GM23338 (cell line): Measurements from ENCODE around the gene SV2C. TPM values are rescaled to one million over a fixed set of nuclear protein-coding genes. Genes with fewer than 3 reads are reported as not detected.

Source experiments
- ATAC-seq: fragments of 200-7000 bp; cut with Tn5 transposase; 3 replicates; pipeline ENCODE4 v1.9.1; 2020
- DNase-seq: peaks from one replicate; pipeline ENCODE4 v3.0.0-alpha.2; 2015; ENCODE audit warnings: low spot score
- H2AFZ ChIP-seq: fragments of 200-600 bp; sonication (generic); 2 replicates; pipeline ENCODE4 v1.8.0; 2016; ENCODE audit warnings: antibody characterized with exemption, mild to moderate bottlenecking, moderate library complexity
- H3F3A ChIP-seq: fragments of 200-600 bp; sonication (generic); replicated peaks from 2 replicates; pipeline ENCODE4 v1.8.0; 2017; ENCODE audit warnings: antibody characterized with exemption, mixed run types, low read depth
- H3K27ac ChIP-seq: fragments of 200-600 bp; sonication (generic); 2 replicates; pipeline ENCODE4 v1.6.1; 2016; ENCODE audit warnings: low read depth
- H3K27me3 ChIP-seq: fragments of 200-600 bp; sonication (generic); 2 replicates; pipeline ENCODE4 v1.8.0; 2016; ENCODE audit warnings: mild to moderate bottlenecking, mixed run types, moderate library complexity; ENCODE audit not compliant: insufficient read depth
- H3K36me3 ChIP-seq: fragments of 200-600 bp; sonication (generic); 2 replicates; pipeline ENCODE4 v1.8.0; 2016; ENCODE audit warnings: mild to moderate bottlenecking; ENCODE audit not compliant: insufficient read depth
- H3K4me1 ChIP-seq: fragments of 200-600 bp; sonication (generic); 2 replicates; pipeline ENCODE4 v1.8.0; 2016; ENCODE audit warnings: mild to moderate bottlenecking, moderate library complexity; ENCODE audit not compliant: insufficient read depth
- H3K4me2 ChIP-seq: fragments of 200-600 bp; sonication (generic); 2 replicates; pipeline ENCODE4 v1.7.1; 2017; ENCODE audit warnings: mixed run types
- H3K4me3 ChIP-seq: fragments of 200-600 bp; sonication (generic); 2 replicates; pipeline ENCODE4 v1.6.1; 2016; ENCODE audit warnings: mixed run types
- H3K79me2 ChIP-seq: fragments of 200-600 bp; sonication (generic); replicated peaks from 2 replicates; pipeline ENCODE4 v1.8.0; 2017; ENCODE audit warnings: mild to moderate bottlenecking; ENCODE audit not compliant: insufficient read depth
- H3K9me2 ChIP-seq: fragments of 200-600 bp; sonication (generic); 2 replicates; pipeline ENCODE4 v1.8.0; 2017; ENCODE audit not compliant: insufficient read depth
- H4K20me1 ChIP-seq: fragments of 200-600 bp; sonication (generic); replicated peaks from 2 replicates; pipeline ENCODE4 v1.8.0; 2017; ENCODE audit warnings: mild to moderate bottlenecking; ENCODE audit not compliant: insufficient read depth
- H3K27ac Mint-ChIP-seq: 2 replicates; pipeline ENCODE4 v1.8.0; 2020; ENCODE audit warnings: inconsistent platforms, mild to moderate bottlenecking, moderate library complexity, mixed read lengths
- H3K27me3 Mint-ChIP-seq: 3 replicates; pipeline ENCODE4 v1.8.0; 2022; ENCODE audit warnings: low read depth, mild to moderate bottlenecking, moderate library complexity, mixed read lengths, inconsistent platforms; ENCODE audit not compliant: insufficient read depth, poor library complexity
- H3K36me3 Mint-ChIP-seq: 3 replicates; pipeline ENCODE4 v1.8.0; 2021; ENCODE audit warnings: low read depth, mild to moderate bottlenecking, inconsistent platforms, moderate library complexity, mixed read lengths
- H3K4me1 Mint-ChIP-seq: 3 replicates; pipeline ENCODE4 v1.8.0; 2020; ENCODE audit warnings: mild to moderate bottlenecking, inconsistent platforms, mixed read lengths
- H3K4me3 Mint-ChIP-seq: 3 replicates; pipeline ENCODE4 v1.8.0; 2021; ENCODE audit warnings: moderate library complexity, mild to moderate bottlenecking, inconsistent platforms, mixed read lengths
- H3K9me3 Mint-ChIP-seq: 3 replicates; pipeline ENCODE4 v1.8.0; 2020; ENCODE audit warnings: moderate library complexity, mild to moderate bottlenecking, inconsistent platforms, mixed read lengths
- CTCF ChIP-seq, 2 experiments: fragments of 200-600 bp in 1 of 2; sonication (generic) in 1 of 2; conservative IDR thresholded peaks; 2 replicates each; pipeline versions ENCODE4 v1.5.1 to v1.6.1; 2016 to 2017; ENCODE audit warnings: antibody characterized with exemption in 2 of 2, low read depth in 2 of 2, mild to moderate bottlenecking in 2 of 2, moderate library complexity in 1 of 2
- REST ChIP-seq: IDR thresholded peaks from one replicate; pipeline ENCODE4 v1.6.1; 2018; ENCODE audit warnings: antibody characterized with exemption; ENCODE audit not compliant: unreplicated experiment
- ZNF114 ChIP-seq: fragments of 250-450 bp; sonication (Bioruptor Pico); IDR thresholded peaks from 2 replicates; pipeline ENCODE4 v1.5.0; 2020; ENCODE audit warnings: mild to moderate bottlenecking, moderate library complexity
- ZNF331 ChIP-seq: fragments of 250-450 bp; sonication (Bioruptor Pico); IDR thresholded peaks from 2 replicates; pipeline ENCODE4 v1.5.0; 2020; ENCODE audit warnings: low read depth, mild to moderate bottlenecking, moderate library complexity
- ZNF462 ChIP-seq: fragments of 250-450 bp; sonication (Bioruptor Pico); IDR thresholded peaks from 2 replicates; pipeline ENCODE4 v1.5.0; 2020; ENCODE audit warnings: mild to moderate bottlenecking, moderate library complexity
- polyA plus RNA-seq: library from polyadenylated mRNA; unstranded; fragments of >200 nt; fragmentation: Nextera tagmentation; extraction: Ambion mirVana; gene quantifications from 2 replicates; pipeline ENCODE4 v1.2.1, GENCODE V29; 2016
- total RNA-seq: library from RNA; depleted of rRNA; stranded (reverse); fragments of >200 nt; shearing (Covaris generic); gene quantifications from 2 replicates; pipeline ENCODE4 v1.2.3, GENCODE V29; 2014

SV2C gene
- total and polyA plus RNA-seq, 2 experiments from 2014 or later = 0.05 to 0.07 TPM

- TF ChIP-seq ZNF462 (CRISPR knock-in tag) = no peak
Measured at GRCh38 chr5:76290321-76290757, 207.2 kb downstream of the SV2C start (continued).

DNA sequence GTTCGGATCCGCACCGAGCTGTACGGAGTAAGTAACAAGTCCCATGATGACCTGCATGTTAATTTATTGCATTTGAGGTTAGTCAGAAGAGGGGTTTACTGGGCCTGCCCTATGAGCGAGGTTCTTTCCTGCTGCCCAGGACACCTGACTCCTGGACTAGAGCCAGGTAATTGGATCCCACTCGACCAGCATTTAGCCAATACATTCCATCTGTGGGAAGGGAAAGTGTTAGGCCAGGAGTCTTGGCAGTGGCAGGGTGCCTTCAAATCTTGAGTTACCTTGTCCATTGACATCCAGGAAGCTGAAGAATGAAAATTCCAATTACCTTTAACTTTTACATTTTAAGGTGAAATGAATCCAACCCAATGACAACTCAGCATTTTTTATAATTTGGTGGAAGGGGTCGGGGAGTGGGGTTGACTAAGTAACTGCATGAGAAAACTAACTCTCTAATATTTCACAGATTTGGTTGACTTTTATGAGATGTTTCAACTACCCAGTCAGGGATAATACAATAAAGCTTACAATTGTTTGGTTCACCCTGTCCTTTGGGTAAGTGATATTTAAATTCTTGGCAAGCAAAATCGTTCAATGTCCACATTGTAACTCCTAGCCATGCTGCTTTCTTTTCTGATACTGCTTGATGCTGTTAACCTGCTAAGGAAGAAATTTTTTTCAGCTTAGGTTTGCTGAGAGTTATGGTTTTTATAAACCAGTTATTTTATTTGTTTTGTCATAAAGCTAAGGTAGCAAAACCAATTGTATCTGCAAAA is 208.3 kb downstream of the SV2C start:
- no peaks in the 10 kb centered on the region for H4K20me1 ChIP-seq
- H3K4me3 Mint-ChIP-seq = no peak overlapping the region
- H3F3A ChIP-seq = no peaks in the 10 kb centered on the region
- H3K9me2 ChIP-seq = 0 out of 2 replicates have a peak, but pooled peaks cover 3% of the 10 kb centered on the region
- no peaks in the 10 kb centered on the region for H3K36me3 Mint-ChIP-seq
- no peaks in the 10 kb centered on the region for H3K79me2 ChIP-seq
- H3K27ac ChIP-seq = no peak overlapping the region
- no peak overlapping the region for H3K27ac Mint-ChIP-seq
- H3K27me3 ChIP-seq = no peaks in the 10 kb centered on the region
- H3K4me3 ChIP-seq = no peak overlapping the region
- H3K4me1 Mint-ChIP-seq = peaks cover 23% of the 10 kb centered on the region; the same call in 2 of the 3 replicates
- ATAC-seq = peak; percentile 72
- H3K4me2 ChIP-seq = no peak overlapping the region
- peaks cover 10% of the 10 kb centered on the region; the same call in 1 of the 2 replicates for H3K4me1 ChIP-seq
- peak overlapping the region; percentile 54; the same call in 1 of the 2 replicates for H2AFZ ChIP-seq
- H3K9me3 Mint-ChIP-seq = no peaks in the 10 kb centered on the region
- H3K36me3 ChIP-seq = no peaks in the 10 kb centered on the region
- peaks cover 3% of the 10 kb centered on the region for H3K27me3 Mint-ChIP-seq
- peak; percentile 16 for DNase-seq
- TF ChIP-seq CTCF (conservative IDR thresholded peaks at IDR 0.05; ENCODE audit: low read depth in 2 of 2) (no peak), REST (no peak), ZNF114 (CRISPR knock-in tag) (no peak), ZNF331 (CRISPR knock-in tag) (no peak)
